ENCODE results near the gene AGAP5. TPM values are rescaled to one million over a fixed set of nuclear protein-coding genes. Genes with fewer than 3 reads are reported as not detected.
A peak's percentile ranks its signal among the peaks of the same experiment; 100 is the strongest.
"Not testable (repeated sequence)": the region's sequence is repeated elsewhere in the genome, so short reads cannot be mapped to it uniquely, and the experiment has no call there.

The AGAP5 gene
- total RNA-seq, 4 donors from 2014 or later: 3.0 to 11.2 (median 5.2) TPM

DNA sequence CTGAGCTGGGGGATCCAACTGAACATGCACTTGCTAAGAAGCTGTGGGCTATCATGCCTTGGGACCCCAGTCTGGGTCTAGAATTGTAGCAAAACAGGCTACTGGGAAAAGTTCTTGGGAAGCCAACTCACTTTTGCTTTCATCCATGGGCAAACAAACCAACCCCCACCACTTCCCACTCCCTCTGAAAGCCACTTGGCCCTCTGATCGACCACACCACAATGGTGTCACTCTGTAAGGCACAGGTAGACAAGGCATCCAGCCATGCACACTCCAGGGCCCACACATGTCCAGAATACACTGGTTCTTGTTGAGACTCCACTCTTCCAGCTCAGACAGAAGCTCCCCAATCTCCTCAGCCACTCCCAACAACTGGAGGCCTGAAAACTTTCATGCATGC lies 10.2 kb upstream of the AGAP5 start:
- intact Hi-C loops (cut with DNase I; ENCODE audit: low total_unique reads); DNase-seq (ENCODE audit: low spot score in 2 of 2); H3K4me3 ChIP-seq (ENCODE audit: low read depth, poor library complexity, severe bottlenecking): not testable (repeated sequence)
- WGBS, 2 donors: 92 to 100% methylated on average over 1 of the region's 1 CpG

- H3K4me3 ChIP-seq (ENCODE audit: low read depth, poor library complexity, severe bottlenecking); DNase-seq (ENCODE audit: low spot score in 2 of 2); intact Hi-C loops (cut with DNase I; ENCODE audit: low total_unique reads): not testable (repeated sequence)
Observed at GRCh38 chr10:73707628-73708027, 9.7 kb upstream of the AGAP5 start.

DNA sequence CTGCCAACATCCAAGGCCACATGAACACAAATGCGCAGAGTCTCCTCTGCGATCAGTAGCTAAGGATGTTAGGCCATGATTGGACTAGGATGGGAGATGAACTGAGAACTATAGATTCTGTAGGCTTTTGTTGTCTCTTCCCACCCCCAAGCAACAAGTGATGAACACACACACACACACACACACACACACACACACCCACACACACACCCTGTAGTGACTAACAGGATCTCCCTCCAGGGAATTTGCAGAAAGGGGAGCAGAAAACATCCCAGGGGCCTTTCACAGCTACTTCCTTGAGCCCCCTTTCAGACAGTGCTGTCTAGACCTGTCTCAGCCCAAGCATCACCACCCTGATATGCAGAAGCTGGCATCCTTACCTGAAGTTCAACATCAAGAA lies 8.6 kb upstream of the AGAP5 start:
- 100% methylated on average over 2 of the region's 2 CpGs for WGBS, 2 donors
- DNase-seq (ENCODE audit: low spot score in 2 of 2); intact Hi-C loops (cut with DNase I; ENCODE audit: low total_unique reads); H3K4me3 ChIP-seq (ENCODE audit: low read depth, poor library complexity, severe bottlenecking): not testable (repeated sequence)

DNA sequence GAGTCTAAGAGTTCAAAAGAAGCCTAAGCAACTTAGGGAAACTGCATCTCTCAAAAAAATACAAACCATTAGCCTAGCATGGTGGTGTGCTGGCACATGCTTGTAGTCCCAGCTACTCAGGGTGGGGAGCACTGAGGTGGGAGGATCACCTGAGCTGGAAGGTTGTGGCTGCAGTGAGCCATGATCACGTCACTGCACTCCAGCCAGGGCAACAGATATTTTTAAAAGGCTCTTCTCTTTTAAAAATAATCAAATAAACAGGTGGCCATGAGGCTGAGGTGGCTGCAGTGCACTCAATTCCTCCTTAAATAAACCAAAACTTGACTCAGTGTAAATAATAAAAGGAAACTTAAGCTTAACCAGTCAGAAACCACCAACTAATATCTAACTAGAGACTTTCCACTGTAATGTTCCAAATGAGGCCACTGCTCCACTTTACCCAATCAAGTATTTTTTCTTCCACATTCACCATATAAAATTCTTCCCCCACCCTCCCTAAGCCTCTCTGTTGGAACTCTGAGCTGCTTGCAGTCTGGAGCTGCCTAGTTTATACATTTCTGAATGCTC lies 7.7 kb upstream of the AGAP5 start:
- intact Hi-C loops (cut with DNase I; ENCODE audit: low total_unique reads); DNase-seq (ENCODE audit: low spot score in 2 of 2); H3K4me3 ChIP-seq (ENCODE audit: low read depth, poor library complexity, severe bottlenecking): not testable (repeated sequence)
- WGBS, 2 donors: 79 to 81% methylated on average over 1 of the region's 1 CpG

GRCh38 chr10:73703924-73704323 lies 6.0 kb upstream of the AGAP5 start:
- H3K4me3 ChIP-seq (ENCODE audit: low read depth, poor library complexity, severe bottlenecking); DNase-seq (ENCODE audit: low spot score in 2 of 2); intact Hi-C loops (cut with DNase I; ENCODE audit: low total_unique reads): not testable (repeated sequence)

- intact Hi-C loops (cut with DNase I; ENCODE audit: low total_unique reads); H3K4me3 ChIP-seq (ENCODE audit: low read depth, poor library complexity, severe bottlenecking); DNase-seq (ENCODE audit: low spot score in 2 of 2): not testable (repeated sequence)
- 88 to 94% methylated on average over 2 of the region's 2 CpGs for WGBS, 2 donors
Observed at GRCh38 chr10:73698819-73699218, 910 bp upstream of the AGAP5 start.

DNA sequence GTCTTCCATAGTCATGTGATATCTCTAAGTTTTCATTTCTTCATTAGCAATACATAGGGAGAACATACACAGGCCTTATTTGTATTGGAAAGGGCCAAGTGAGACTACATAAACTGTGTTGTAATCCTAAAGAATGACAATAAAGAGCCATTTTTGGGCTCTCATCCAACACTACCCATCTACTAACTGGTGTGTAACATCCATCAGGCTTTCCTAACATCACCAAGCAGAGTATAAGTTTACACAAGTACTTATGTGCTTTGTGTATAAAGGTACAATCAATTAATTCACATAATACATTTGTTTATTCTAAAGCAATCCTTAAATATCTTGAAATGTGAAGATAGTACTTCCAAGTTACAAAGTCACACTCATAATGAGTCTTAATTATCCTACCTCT lies 2.6 kb downstream of the AGAP5 start:
- DNase-seq (ENCODE audit: low spot score in 2 of 2); intact Hi-C loops (cut with DNase I; ENCODE audit: low total_unique reads); H3K4me3 ChIP-seq (ENCODE audit: low read depth, poor library complexity, severe bottlenecking): not testable (repeated sequence)

- H3K4me3 ChIP-seq (ENCODE audit: low read depth, poor library complexity, severe bottlenecking); DNase-seq (ENCODE audit: low spot score in 2 of 2); intact Hi-C loops (cut with DNase I; ENCODE audit: low total_unique reads): not testable (repeated sequence)
- WGBS, 2 donors: 95 to 97% methylated on average over 6 of the region's 6 CpGs
Observed at GRCh38 chr10:73690755-73691154, 7.2 kb downstream of the AGAP5 start.

- 94% methylated on average over 9 of the region's 28 CpGs; no CpG with 5 or more reads in 1 of the 2 donors for WGBS, 2 donors
- intact Hi-C loops (cut with DNase I; ENCODE audit: low total_unique reads); H3K4me3 ChIP-seq (ENCODE audit: low read depth, poor library complexity, severe bottlenecking); DNase-seq (ENCODE audit: low spot score in 2 of 2): not testable (repeated sequence)
Observed at GRCh38 chr10:73689596-73689995, 8.3 kb downstream of the AGAP5 start.

DNA sequence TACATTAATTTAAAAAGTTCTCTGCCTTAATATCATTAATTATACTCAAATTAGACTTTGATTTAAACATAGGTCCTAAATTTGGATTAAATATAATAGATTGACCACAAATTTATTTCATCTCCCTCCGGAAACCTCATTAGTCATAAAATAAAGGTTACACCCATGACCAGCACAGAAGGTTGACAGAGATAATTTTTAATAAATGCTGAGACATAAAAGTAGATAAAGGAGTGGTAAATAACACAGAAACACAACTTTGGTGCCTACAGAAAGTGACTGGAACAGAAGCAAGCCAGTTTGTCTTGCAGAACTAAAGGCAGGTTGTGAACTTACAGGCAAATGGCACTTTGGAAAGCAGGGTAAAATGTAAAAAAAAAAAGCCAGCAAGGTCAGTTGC lies 10.3 kb downstream of the AGAP5 start:
- intact Hi-C loops (cut with DNase I; ENCODE audit: low total_unique reads); H3K4me3 ChIP-seq (ENCODE audit: low read depth, poor library complexity, severe bottlenecking); DNase-seq (ENCODE audit: low spot score in 2 of 2): not testable (repeated sequence)
- WGBS, 2 donors: 70 to 80% methylated on average over 1 of the region's 1 CpG

- H3K4me3 ChIP-seq (ENCODE audit: low read depth, poor library complexity, severe bottlenecking); intact Hi-C loops (cut with DNase I; ENCODE audit: low total_unique reads); DNase-seq (ENCODE audit: low spot score in 2 of 2): not testable (repeated sequence)
- no CpG with 5 or more reads among the region's 20 CpGs for WGBS, 2 donors
Observed at GRCh38 chr10:73674546-73674945, 23.4 kb downstream of the AGAP5 start.

DNA sequence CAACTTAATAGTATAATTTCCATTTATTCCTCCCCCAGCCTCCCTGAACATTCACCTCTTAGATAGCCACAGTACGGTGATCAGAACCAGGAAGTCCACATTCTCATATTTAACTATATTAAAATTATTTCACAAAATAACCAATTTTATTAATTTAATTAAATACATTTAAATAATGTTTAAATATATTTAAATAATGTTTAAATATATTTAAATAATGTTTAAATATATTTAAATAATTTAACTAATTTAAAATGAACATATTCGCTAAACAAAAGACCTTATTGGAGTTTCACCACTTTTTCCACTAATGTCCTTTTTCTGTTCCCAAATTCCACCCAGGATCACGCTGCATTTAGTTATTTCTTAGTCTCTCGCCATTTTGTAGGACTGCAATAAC lies 29.5 kb downstream of the AGAP5 start:
- H3K4me3 ChIP-seq (ENCODE audit: low read depth, poor library complexity, severe bottlenecking); intact Hi-C loops (cut with DNase I; ENCODE audit: low total_unique reads); DNase-seq (ENCODE audit: low spot score in 2 of 2): not testable (repeated sequence)
- WGBS, 2 donors: 72 to 93% methylated on average over 4 of the region's 4 CpGs

DNA sequence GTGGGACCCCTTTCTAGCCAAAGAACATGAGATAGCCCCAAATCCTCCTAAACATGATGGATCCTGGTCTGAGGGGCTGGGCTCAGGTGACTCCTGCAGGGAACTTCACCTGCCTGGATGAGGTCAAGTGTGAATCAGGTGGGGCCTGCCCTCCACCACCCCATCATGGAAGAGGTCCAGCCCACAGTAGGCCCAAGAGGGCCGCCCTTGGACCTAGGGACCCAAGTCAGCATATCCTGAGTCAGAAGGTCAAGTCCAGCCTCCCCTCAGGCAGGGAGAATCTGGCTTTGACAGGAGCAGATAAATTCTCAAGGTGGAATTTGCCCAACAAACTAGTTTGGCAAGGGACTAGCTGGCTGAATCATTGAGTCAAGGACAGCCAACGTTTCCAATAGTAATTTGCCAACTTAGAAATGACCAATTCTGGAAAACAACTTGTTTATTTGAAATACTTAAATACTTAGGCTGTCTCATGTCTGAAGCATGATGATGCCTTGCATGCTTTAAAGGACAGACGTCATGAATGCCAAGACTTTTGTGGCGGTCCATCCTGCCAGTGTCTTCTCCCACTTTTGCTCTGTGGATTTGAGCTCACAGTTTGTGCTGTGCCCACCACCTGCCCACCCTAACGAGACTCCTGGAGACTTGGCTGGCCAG lies 31.6 kb downstream of the AGAP5 start:
- peak in 1 of 2 donors; percentile 70 for DNase-seq (ENCODE audit: low spot score in 2 of 2)
- WGBS, 2 donors: 46 to 48% methylated on average over 4 of the region's 5 CpGs
- H3K4me3 ChIP-seq (ENCODE audit: low read depth, poor library complexity, severe bottlenecking); intact Hi-C loops (cut with DNase I; ENCODE audit: low total_unique reads): not testable (repeated sequence)

DNA sequence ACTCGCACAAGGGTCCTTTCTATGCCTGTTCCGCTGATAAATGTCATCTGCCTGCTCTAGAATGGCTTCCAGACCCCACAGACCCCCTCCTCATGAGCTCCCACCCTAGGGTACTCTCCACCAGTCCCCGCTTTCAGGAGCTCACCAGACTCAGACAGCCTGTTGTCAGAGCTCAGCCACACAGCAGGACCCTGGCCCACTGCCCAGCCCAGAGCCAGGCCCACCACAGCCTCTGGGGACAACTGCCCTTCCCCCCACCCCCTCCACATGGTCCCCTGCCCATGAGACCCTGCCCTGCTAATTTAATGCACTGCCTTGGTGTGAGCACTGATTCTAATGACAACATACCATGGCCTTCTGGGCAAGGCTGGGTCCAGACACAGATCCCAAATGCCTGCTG lies 32.3 kb downstream of the AGAP5 start:
- 88 to 100% methylated on average over 3 of the region's 3 CpGs for WGBS, 2 donors
- H3K4me3 ChIP-seq (ENCODE audit: low read depth, poor library complexity, severe bottlenecking); intact Hi-C loops (cut with DNase I; ENCODE audit: low total_unique reads): not testable (repeated sequence)
- peak in 1 of 2 donors; percentile 37 for DNase-seq (ENCODE audit: low spot score in 2 of 2)

GRCh38 chr10:73664156-73665040 lies 33.5 kb downstream of the AGAP5 start:
- 80 to 86% methylated on average over 10 to 13 of the region's 13 CpGs for WGBS, 2 donors
- DNase-seq (ENCODE audit: low spot score in 2 of 2): peak in 1 of 2 donors; percentile 74
- intact Hi-C loops (cut with DNase I; ENCODE audit: low total_unique reads): not testable (repeated sequence)

More at GRCh38 chr10:73664156-73665040, 33.5 kb downstream of the AGAP5 start:
- not testable (repeated sequence) for H3K4me3 ChIP-seq (ENCODE audit: low read depth, poor library complexity, severe bottlenecking)
